GM23338 (cell line): ENCODE measurements around the gene TPSB2.

Source experiments
- CREB1 ChIP-seq: fragments of 250-450 bp; sonication (Bioruptor Pico); IDR thresholded peaks from 2 replicates; pipeline ENCODE4 v1.5.0; 2020; ENCODE audit warnings: low read depth, mild to moderate bottlenecking, moderate library complexity
- CTCF ChIP-seq, 2 experiments: fragments of 200-600 bp in 1 of 2; sonication (generic) in 1 of 2; conservative IDR thresholded peaks; 2 replicates each; pipeline versions ENCODE4 v1.5.1 to v1.6.1; 2016 to 2017; ENCODE audit warnings: antibody characterized with exemption in 2 of 2, low read depth in 2 of 2, mild to moderate bottlenecking in 2 of 2, moderate library complexity in 1 of 2
- ETS1 ChIP-seq: IDR thresholded peaks from 2 replicates; pipeline ENCODE4 v1.6.1; 2016; ENCODE audit warnings: antibody characterized with exemption
- EZH2 ChIP-seq: fragments of 200-600 bp; sonication (generic); IDR thresholded peaks from one replicate; pipeline ENCODE4 v1.8.0; 2017; ENCODE audit warnings: antibody characterized with exemption, mild to moderate bottlenecking, low read depth; ENCODE audit not compliant: unreplicated experiment
- EZH2phosphoT487 ChIP-seq: fragments of 200-600 bp; sonication (generic); IDR thresholded peaks from one replicate; pipeline ENCODE4 v1.8.1; 2018; ENCODE audit warnings: antibody characterized with exemption; ENCODE audit not compliant: unreplicated experiment
- JUNB ChIP-seq: IDR thresholded peaks from one replicate; pipeline ENCODE4 v1.6.1; 2016; ENCODE audit warnings: antibody characterized with exemption; ENCODE audit not compliant: unreplicated experiment
- NANOG ChIP-seq: IDR thresholded peaks from 2 replicates; pipeline ENCODE4 v1.6.1; 2016; ENCODE audit warnings: antibody characterized with exemption, borderline replicate concordance
- POLR2AphosphoS5 ChIP-seq: IDR thresholded peaks from 2 replicates; pipeline ENCODE4 v1.6.1; 2016; ENCODE audit warnings: antibody characterized with exemption, low read depth
- REST ChIP-seq: IDR thresholded peaks from one replicate; pipeline ENCODE4 v1.6.1; 2018; ENCODE audit warnings: antibody characterized with exemption; ENCODE audit not compliant: unreplicated experiment
- STAT1 ChIP-seq: IDR thresholded peaks from one replicate; pipeline ENCODE4 v1.6.1; 2016; ENCODE audit warnings: antibody characterized with exemption; ENCODE audit not compliant: unreplicated experiment
- ZNF114 ChIP-seq: fragments of 250-450 bp; sonication (Bioruptor Pico); IDR thresholded peaks from 2 replicates; pipeline ENCODE4 v1.5.0; 2020; ENCODE audit warnings: mild to moderate bottlenecking, moderate library complexity
- ZNF331 ChIP-seq: fragments of 250-450 bp; sonication (Bioruptor Pico); IDR thresholded peaks from 2 replicates; pipeline ENCODE4 v1.5.0; 2020; ENCODE audit warnings: low read depth, mild to moderate bottlenecking, moderate library complexity

GRCh38 chr16:1215574-1216295 lies 14.2 kb downstream of the TPSB2 start:
- no peak for TF ChIP-seq CTCF (conservative IDR thresholded peaks at IDR 0.05; ENCODE audit: low read depth in 2 of 2)
- no peak for TF ChIP-seq EZH2
- TF ChIP-seq CREB1: no peak
- no peak for TF ChIP-seq ZNF331
- no peak for TF ChIP-seq POLR2AphosphoS5
- TF ChIP-seq REST: no peak
- TF ChIP-seq EZH2phosphoT487: no peak
- no peak for TF ChIP-seq JUNB
- TF ChIP-seq ZNF114 (CRISPR knock-in tag): no peak
- TF ChIP-seq NANOG: no peak
- no peak for TF ChIP-seq ETS1
- no peak for TF ChIP-seq STAT1
